ENCODE measurements around the gene PRKCD. TPM values are rescaled to one million over a fixed set of nuclear protein-coding genes. Genes with fewer than 3 reads are reported as not detected.

The PRKCD gene
- total RNA-seq, 2 experiments from 2014 or later, result 18.1 to 20.1 TPM

GRCh38 chr3:53157974-53158580 lies 2.9 kb upstream of the PRKCD start:
- H3K4me1 ChIP-seq (ENCODE audit: insufficient read depth, low read length), result peaks cover 28% of the 10 kb centered on the region
- H3K4me1 Mint-ChIP-seq (ENCODE audit: low read depth), result peaks cover 16% of the 10 kb centered on the region
- H3K27ac ChIP-seq (ENCODE audit: low read depth in 1 of 2, low read length in 2 of 2), result no peak overlapping the region
- TF ChIP-seq CTCF (IDR thresholded peaks at IDR 0.05), result no peak
- H3K27me3 Mint-ChIP-seq, result peaks cover 23% of the 10 kb centered on the region
- peak overlapping the region; percentile 16 for H3K4me3 Mint-ChIP-seq
- H3K36me3 Mint-ChIP-seq (ENCODE audit: low read depth), result no peaks in the 10 kb centered on the region
- H3K36me3 ChIP-seq (ENCODE audit: insufficient read depth, low read length), result no peaks in the 10 kb centered on the region
- ChIA-PET POLR2A (no interaction called here), CTCF (interaction anchor here (1.3 kb wide), 1 partner anchor 24 kb away, joined by 4 read pairs; no protein-coding TSS in a partner anchor)
- peaks cover 26 to 34% of the 10 kb centered on the region in 2 experiments for H3K27me3 ChIP-seq (ENCODE audit: control insufficient read depth in 1 of 2, insufficient read depth in 2 of 2, low read length in 2 of 2)
- no peak overlapping the region for H3K27ac Mint-ChIP-seq
- ATAC-seq (ENCODE audit: poor library complexity), result no peak
- H3K9me3 Mint-ChIP-seq, result no peaks in the 10 kb centered on the region
- peaks cover 0 to 3% of the 10 kb centered on the region in 2 experiments for H3K9me3 ChIP-seq (ENCODE audit: control insufficient read depth in 1 of 2, insufficient read depth in 1 of 2, low read length in 2 of 2)
- DNase-seq, result no peak
- H3K4me3 ChIP-seq (ENCODE audit: low read length), result no peak overlapping the region
- intact Hi-C loops (cut with DNase I, micrococcal nuclease), result no loop called here

GRCh38 chr3:53158765-53159155 lies 2.2 kb upstream of the PRKCD start:
- Histone ChIP-seq H3K36me3 (ENCODE audit: insufficient read depth, low read length) (no peaks in the 10 kb centered on the region), H3K27ac (ENCODE audit: low read depth in 1 of 2, low read length in 2 of 2) (no peak overlapping the region), H3K9me3 (ENCODE audit: control insufficient read depth in 1 of 2, insufficient read depth in 1 of 2, low read length in 2 of 2) (peaks cover 0 to 3% of the 10 kb centered on the region in 2 experiments), H3K27me3 (ENCODE audit: control insufficient read depth in 1 of 2, insufficient read depth in 2 of 2, low read length in 2 of 2) (peaks cover 26 to 30% of the 10 kb centered on the region in 2 experiments), H3K4me1 (ENCODE audit: insufficient read depth, low read length) (peaks cover 35% of the 10 kb centered on the region), H3K4me3 (ENCODE audit: low read length) (no peak overlapping the region)
- H3K27ac Mint-ChIP-seq, result peak overlapping the region; percentile 45
- ATAC-seq (ENCODE audit: poor library complexity) (no peak), DNase-seq (no peak)
- intact Hi-C loops (cut with DNase I, micrococcal nuclease), result no loop called here
- no peaks in the 10 kb centered on the region for H3K36me3 Mint-ChIP-seq (ENCODE audit: low read depth)
- no peak for TF ChIP-seq CTCF (IDR thresholded peaks at IDR 0.05)
- peaks cover 16% of the 10 kb centered on the region for H3K27me3 Mint-ChIP-seq
- ChIA-PET POLR2A (no interaction called here), CTCF (interaction anchor here (1.3 kb wide), 1 partner anchor 24 kb away, joined by 4 read pairs; no protein-coding TSS in a partner anchor)
- H3K9me3 Mint-ChIP-seq, result no peaks in the 10 kb centered on the region
- H3K4me1 Mint-ChIP-seq (ENCODE audit: low read depth), result peaks cover 22% of the 10 kb centered on the region
- peak overlapping the region; percentile 56 for H3K4me3 Mint-ChIP-seq

GRCh38 chr3:53159156-53160060 lies 1.6 kb upstream of the PRKCD start:
- Mint-ChIP-seq H3K36me3 (ENCODE audit: low read depth) (no peaks in the 10 kb centered on the region), H3K27ac (peak overlapping the region; percentile 47), H3K27me3 (peaks cover 11% of the 10 kb centered on the region), H3K4me3 (peak overlapping the region; percentile 89), H3K4me1 (ENCODE audit: low read depth) (peaks cover 22% of the 10 kb centered on the region), H3K9me3 (no peaks in the 10 kb centered on the region)
- CTCF ChIA-PET, result interaction anchor here (1.3 to 1.9 kb wide), 3 partner anchors 25 to 28 kb away, joined by 4 to 12 read pairs (median 8); no protein-coding TSS in a partner anchor
- intact Hi-C loops (cut with DNase I, micrococcal nuclease), result loop anchor here (1.0 to 10.0 kb wide), 3 partner anchors 26 to 185 kb away; partner anchors contain the start of gene DCP1A (in 1 of the 2)
- POLR2A ChIA-PET, result interaction anchor here (1.0 to 1.9 kb wide), 3 partner anchors 10 to 114 kb away, joined by 3 to 16 read pairs (median 5); partner anchors contain the start of genes RFT1 and SFMBT1
- Histone ChIP-seq H3K36me3 (ENCODE audit: insufficient read depth, low read length) (no peaks in the 10 kb centered on the region), H3K4me3 (ENCODE audit: low read length) (no peak overlapping the region), H3K9me3 (ENCODE audit: control insufficient read depth in 1 of 2, insufficient read depth in 1 of 2, low read length in 2 of 2) (peaks cover 0 to 3% of the 10 kb centered on the region in 2 experiments), H3K27ac (ENCODE audit: low read depth in 1 of 2, low read length in 2 of 2) (no peak overlapping the region), H3K4me1 (ENCODE audit: insufficient read depth, low read length) (peaks cover 35% of the 10 kb centered on the region), H3K27me3 (ENCODE audit: control insufficient read depth in 1 of 2, insufficient read depth in 2 of 2, low read length in 2 of 2) (peaks cover 24 to 27% of the 10 kb centered on the region in 2 experiments)
- DNase-seq, result no peak
- ATAC-seq (ENCODE audit: poor library complexity), result no peak
- no peak for TF ChIP-seq CTCF (IDR thresholded peaks at IDR 0.05)

Data from CD4-positive, alpha-beta T cell (primary cell).